ENCODE data around the gene POU2AF2. TPM values are rescaled to one million over a fixed set of nuclear protein-coding genes. Genes with fewer than 3 reads are reported as not detected.

Gene POU2AF2
- polyA plus RNA-seq, 3 donors, result not detected

- no peaks in the 10 kb centered on the region for H3K79me2 ChIP-seq (ENCODE audit: insufficient read depth, low read length)
- no peak overlapping the region for H3K4me2 ChIP-seq (replicated peaks; ENCODE audit: extremely low read depth, low read length, poor library complexity, severe bottlenecking)
- intact Hi-C loops (cut with micrococcal nuclease), result no loop called here
- H3K27ac ChIP-seq (ENCODE audit: low read depth in 1 of 2, low read length in 2 of 2), result no peak overlapping the region
- no peak overlapping the region for H3K9ac ChIP-seq (ENCODE audit: insufficient read depth, low read length, poor library complexity, severe bottlenecking)
- H3K4me1 Mint-ChIP-seq, result peaks cover 5% of the 10 kb centered on the region
- peaks cover 0 to 2% (median 1%) of the 10 kb centered on the region in 3 donors for H3K27me3 Mint-ChIP-seq (ENCODE audit: low read depth in 3 of 3)
- TF ChIP-seq, protein P1, sequence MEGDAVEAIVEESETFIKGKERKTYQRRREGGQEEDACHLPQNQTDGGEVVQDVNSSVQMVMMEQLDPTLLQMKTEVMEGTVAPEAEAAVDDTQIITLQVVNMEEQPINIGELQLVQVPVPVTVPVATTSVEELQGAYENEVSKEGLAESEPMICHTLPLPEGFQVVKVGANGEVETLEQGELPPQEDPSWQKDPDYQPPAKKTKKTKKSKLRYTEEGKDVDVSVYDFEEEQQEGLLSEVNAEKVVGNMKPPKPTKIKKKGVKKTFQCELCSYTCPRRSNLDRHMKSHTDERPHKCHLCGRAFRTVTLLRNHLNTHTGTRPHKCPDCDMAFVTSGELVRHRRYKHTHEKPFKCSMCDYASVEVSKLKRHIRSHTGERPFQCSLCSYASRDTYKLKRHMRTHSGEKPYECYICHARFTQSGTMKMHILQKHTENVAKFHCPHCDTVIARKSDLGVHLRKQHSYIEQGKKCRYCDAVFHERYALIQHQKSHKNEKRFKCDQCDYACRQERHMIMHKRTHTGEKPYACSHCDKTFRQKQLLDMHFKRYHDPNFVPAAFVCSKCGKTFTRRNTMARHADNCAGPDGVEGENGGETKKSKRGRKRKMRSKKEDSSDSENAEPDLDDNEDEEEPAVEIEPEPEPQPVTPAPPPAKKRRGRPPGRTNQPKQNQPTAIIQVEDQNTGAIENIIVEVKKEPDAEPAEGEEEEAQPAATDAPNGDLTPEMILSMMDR (IDR thresholded peaks at IDR 0.05), result no peak
- H3K4me3 Mint-ChIP-seq, result no peak overlapping the region
- H3K4me1 ChIP-seq (ENCODE audit: control insufficient read depth in 1 of 2, insufficient read depth in 2 of 2, low read length in 2 of 2), result no peaks in the 10 kb centered on the region
- H3K4me3 ChIP-seq (replicated peaks in 1 of 3; ENCODE audit: low read depth in 2 of 3, low read length in 3 of 3), result no peak overlapping the region
- H3K9me3 Mint-ChIP-seq, result peaks cover 0 to 5% (median 0%) of the 10 kb centered on the region in 7 donors
- H3K27me3 ChIP-seq (ENCODE audit: control insufficient read depth in 2 of 2, insufficient read depth in 2 of 2, low read length in 2 of 2), result no peaks in the 10 kb centered on the region
- 94% methylated on average over 2 of the region's 2 CpGs for WGBS (ENCODE audit: insufficient coverage)
- H3K9me3 ChIP-seq (replicated peaks in 1 of 2; ENCODE audit: control insufficient read depth in 1 of 2, insufficient read depth in 1 of 2, low read length in 2 of 2), result no peaks in the 10 kb centered on the region
- H3K36me3 Mint-ChIP-seq, result no peaks in the 10 kb centered on the region
- H2AFZ ChIP-seq (ENCODE audit: insufficient read depth, low read depth, low read length, poor library complexity, severe bottlenecking), result no peak overlapping the region
- no peaks in the 10 kb centered on the region for H3K36me3 ChIP-seq (replicated peaks in 1 of 2; ENCODE audit: control insufficient read depth in 1 of 2, insufficient read depth in 2 of 2, low read length in 2 of 2)
- H3K27ac Mint-ChIP-seq, result no peak overlapping the region
- H4K20me1 ChIP-seq (ENCODE audit: insufficient read depth, low read length), result no peaks in the 10 kb centered on the region
- DNase-seq, result no peak
Measured at GRCh38 chr11:111250936-111251335, 5.4 kb downstream of the POU2AF2 start.

DNA sequence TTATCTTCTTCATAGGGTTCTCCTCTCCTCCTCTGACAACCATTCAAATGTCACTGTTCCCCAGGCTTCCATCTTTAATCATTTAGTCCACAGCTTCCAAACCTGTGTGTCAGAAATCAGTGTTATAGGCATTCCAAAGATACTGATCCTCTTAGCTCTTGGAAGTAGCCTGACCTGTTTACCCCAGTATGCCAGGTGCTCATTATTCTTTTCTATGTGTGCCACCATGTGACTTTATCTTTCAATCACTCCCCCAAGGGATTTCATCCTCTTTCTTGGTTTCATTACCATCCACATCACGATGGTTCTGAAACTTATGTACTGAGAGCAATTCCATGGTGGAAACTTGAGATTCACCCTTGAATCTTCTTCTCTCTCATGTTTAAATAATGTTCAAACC, 7.6 kb downstream of the POU2AF2 start:
- Histone ChIP-seq H3K9me3 (replicated peaks in 1 of 2; ENCODE audit: control insufficient read depth in 1 of 2, insufficient read depth in 1 of 2, low read length in 2 of 2) (no peaks in the 10 kb centered on the region), H3K27me3 (ENCODE audit: control insufficient read depth in 2 of 2, insufficient read depth in 2 of 2, low read length in 2 of 2) (no peaks in the 10 kb centered on the region), H4K20me1 (ENCODE audit: insufficient read depth, low read length) (no peaks in the 10 kb centered on the region), H3K36me3 (replicated peaks in 1 of 2; ENCODE audit: control insufficient read depth in 1 of 2, insufficient read depth in 2 of 2, low read length in 2 of 2) (no peaks in the 10 kb centered on the region), H3K4me3 (replicated peaks in 1 of 3; ENCODE audit: low read depth in 2 of 3, low read length in 3 of 3) (no peak overlapping the region), H3K4me2 (replicated peaks; ENCODE audit: extremely low read depth, low read length, poor library complexity, severe bottlenecking) (no peak overlapping the region), H2AFZ (ENCODE audit: insufficient read depth, low read depth, low read length, poor library complexity, severe bottlenecking) (no peak overlapping the region), H3K79me2 (ENCODE audit: insufficient read depth, low read length) (no peaks in the 10 kb centered on the region), H3K4me1 (ENCODE audit: control insufficient read depth in 1 of 2, insufficient read depth in 2 of 2, low read length in 2 of 2) (no peaks in the 10 kb centered on the region), H3K27ac (ENCODE audit: low read depth in 1 of 2, low read length in 2 of 2) (no peak overlapping the region), H3K9ac (ENCODE audit: insufficient read depth, low read length, poor library complexity, severe bottlenecking) (no peak overlapping the region)
- no peak overlapping the region for H3K27ac Mint-ChIP-seq
- peaks cover 0 to 2% (median 0%) of the 10 kb centered on the region in 7 donors for H3K9me3 Mint-ChIP-seq
- TF ChIP-seq, protein P1 (IDR thresholded peaks at IDR 0.05), result no peak
- no peak overlapping the region for H3K4me3 Mint-ChIP-seq
- no peaks in the 10 kb centered on the region for H3K36me3 Mint-ChIP-seq
- H3K4me1 Mint-ChIP-seq, result peaks cover 5% of the 10 kb centered on the region
- intact Hi-C loops (cut with micrococcal nuclease), result no loop called here
- peaks cover 0 to 2% (median 1%) of the 10 kb centered on the region in 3 donors for H3K27me3 Mint-ChIP-seq (ENCODE audit: low read depth in 3 of 3)
- DNase-seq, result no peak
- no CpG with 5 or more reads among the region's 1 CpG for WGBS (ENCODE audit: insufficient coverage)

Measured in CD14-positive monocyte (primary cell).